Activated T-helper 1 cell treated with anti-CD3 and anti-CD28 coated beads, Interleukin-2, amount 50 U/mL, for 16 hours (primary cell): ENCODE measurements around the gene S1PR3.

ENCODE experiments used
- DNase-seq, 2 donors: peaks; one replicate each; pipeline ENCODE4 v3.0.0-alpha.2; 2020; ENCODE audit warnings: low read depth in 1 of 2, low spot score in 1 of 2

S1PR3 gene

GRCh38 chr9:88968799-88969198 is 22.5 kb upstream of the S1PR3 start:
- DNase-seq: no peak

DNA sequence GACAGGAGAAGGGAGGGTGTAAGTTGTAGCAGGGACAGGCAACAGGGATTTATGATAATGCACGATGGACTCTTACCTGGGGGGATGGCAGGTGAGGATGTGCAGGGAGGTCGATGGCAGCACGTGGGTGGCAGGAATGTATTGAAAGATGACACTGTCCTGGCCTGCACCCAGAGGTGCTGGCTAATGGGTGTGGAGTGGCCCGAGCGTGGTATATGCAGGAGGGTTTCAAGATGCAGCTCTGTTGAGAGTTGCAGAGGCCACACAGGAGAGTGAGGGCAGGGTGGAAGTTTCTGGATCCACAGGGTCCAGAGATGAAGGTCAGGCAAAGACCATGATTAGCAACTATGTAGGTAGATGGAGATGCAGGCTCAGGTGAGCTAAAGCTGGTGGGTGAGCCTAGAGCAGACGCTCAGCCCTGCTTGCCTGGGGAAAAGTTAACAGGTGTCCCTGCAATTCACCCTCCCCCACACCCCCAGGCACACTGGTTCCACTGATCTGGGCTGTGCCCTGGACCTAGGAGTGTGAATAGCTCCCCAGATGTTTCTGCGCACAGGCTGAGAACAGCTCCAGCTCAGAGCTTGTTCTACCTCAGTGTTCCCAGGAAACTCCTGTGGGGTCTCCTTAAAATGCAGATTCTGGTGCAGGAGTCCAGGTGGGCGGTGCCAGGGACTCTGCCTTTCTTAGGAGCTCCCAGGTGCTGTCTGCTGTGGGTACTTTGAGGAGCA is 21.5 kb upstream of the S1PR3 start:
- DNase-seq: no peak

- DNase-seq: no peak
These were observed 19.9 kb upstream of the S1PR3 start for GRCh38 chr9:88971131-88971960.

DNA sequence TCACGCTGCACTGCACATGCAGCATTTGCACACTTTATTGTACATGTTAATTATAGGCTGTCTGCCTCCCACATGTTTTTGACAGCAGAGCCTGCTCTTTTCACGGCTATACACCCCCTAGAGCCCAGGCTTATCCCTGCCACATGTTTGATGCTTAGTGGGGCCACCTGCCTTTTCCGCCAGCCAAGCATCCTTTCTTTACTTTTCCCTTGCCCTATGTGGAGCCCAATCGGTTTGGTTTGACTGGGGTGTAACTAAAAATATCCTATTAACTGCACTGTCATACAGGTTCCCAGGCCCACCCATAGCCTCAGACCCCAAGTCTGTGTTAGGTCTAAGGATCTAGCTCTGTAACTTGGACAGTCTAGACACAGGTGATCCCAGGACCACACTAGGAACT is 18.9 kb upstream of the S1PR3 start:
- no peak for DNase-seq

- DNase-seq: no peak
These were observed 17.8 kb upstream of the S1PR3 start for GRCh38 chr9:88973281-88974045.

- no peak for DNase-seq
These were observed 16.6 kb upstream of the S1PR3 start for GRCh38 chr9:88974641-88975040.

- DNase-seq: no peak
These were observed 15.0 kb upstream of the S1PR3 start for GRCh38 chr9:88975966-88976889.

DNA sequence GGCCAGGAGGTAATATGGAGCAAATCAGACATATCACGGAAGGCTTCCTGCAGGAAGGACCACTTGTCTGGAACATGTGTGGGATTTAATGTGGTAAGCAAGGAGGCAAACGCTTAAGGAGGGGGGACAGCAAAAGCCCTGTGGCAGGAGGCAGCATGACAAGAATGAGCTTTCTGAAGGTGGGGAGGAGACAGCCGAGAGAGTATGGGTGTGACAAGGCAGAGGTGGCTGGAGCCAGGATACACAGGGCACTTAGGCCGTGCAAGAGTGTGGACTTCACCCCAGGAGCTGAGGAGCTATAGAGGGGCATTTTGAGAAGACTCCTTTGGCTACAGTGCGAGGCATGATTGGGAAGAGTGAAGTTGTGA is 14.4 kb upstream of the S1PR3 start:
- DNase-seq: no peak

- DNase-seq: no peak
These were observed 13.2 kb upstream of the S1PR3 start for GRCh38 chr9:88978034-88978433.

- no peak for DNase-seq
These were observed 12.2 kb upstream of the S1PR3 start for GRCh38 chr9:88979021-88979420.

DNA sequence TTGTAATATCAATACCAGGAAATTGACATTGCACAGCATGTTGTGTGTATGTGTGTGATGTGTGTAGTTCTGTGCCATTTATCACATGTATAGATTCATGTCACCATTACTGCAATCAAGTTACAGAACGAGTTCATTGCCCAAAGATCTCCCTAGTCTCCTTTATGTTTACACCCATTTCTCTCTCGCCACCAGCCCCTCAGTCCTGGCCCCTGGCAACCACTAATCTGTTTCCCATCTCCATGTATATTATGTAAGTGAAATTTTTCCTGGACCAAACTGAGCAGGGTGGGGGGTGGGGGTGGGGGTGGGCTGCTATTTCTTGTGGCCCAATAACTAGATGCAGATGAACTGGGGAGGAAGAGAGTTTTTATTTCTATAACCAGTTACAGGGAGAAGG is 11.5 kb upstream of the S1PR3 start:
- DNase-seq: no peak

GRCh38 chr9:88980740-88981203 is 10.5 kb upstream of the S1PR3 start:
- DNase-seq: no peak

GRCh38 chr9:88983865-88984542 is 7.3 kb upstream of the S1PR3 start:
- no peak for DNase-seq

DNA sequence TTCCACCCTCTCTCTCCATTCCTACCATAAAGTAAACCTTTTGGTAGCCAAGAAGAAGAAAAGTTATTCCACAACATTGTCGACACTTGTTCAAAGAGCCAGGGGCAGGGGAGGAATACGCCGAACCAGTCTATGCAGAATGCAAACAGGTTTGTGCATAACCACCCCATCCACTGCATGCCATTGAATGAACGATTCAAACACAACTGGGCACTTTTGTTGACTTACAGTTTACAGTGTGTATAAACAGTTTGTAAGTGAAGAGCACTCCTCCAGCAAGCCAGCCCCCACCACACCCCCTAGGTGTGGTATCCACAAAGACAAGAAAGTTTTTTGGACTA is 6.8 kb upstream of the S1PR3 start:
- no peak for DNase-seq

DNA sequence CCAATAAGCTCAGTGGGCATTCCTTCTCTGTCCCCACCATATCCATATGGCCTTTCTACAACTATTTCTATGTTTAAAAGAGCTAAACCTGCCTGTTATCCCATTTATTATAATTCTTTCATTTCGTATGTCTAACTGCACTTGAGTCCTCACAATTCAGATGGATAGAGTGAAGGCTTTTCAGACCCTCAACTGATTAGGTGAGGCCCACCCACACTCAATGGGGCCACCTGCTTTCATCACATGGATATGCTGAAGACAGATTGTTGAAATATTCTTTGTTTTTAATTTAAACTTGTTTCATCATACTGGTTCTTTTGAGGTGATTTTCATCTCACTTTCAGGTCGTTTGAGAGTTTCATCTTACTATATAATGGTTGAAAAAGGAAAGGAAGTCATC is 5.7 kb upstream of the S1PR3 start:
- no peak for DNase-seq

GRCh38 chr9:88986776-88987175 is 4.5 kb upstream of the S1PR3 start:
- no peak for DNase-seq

DNA sequence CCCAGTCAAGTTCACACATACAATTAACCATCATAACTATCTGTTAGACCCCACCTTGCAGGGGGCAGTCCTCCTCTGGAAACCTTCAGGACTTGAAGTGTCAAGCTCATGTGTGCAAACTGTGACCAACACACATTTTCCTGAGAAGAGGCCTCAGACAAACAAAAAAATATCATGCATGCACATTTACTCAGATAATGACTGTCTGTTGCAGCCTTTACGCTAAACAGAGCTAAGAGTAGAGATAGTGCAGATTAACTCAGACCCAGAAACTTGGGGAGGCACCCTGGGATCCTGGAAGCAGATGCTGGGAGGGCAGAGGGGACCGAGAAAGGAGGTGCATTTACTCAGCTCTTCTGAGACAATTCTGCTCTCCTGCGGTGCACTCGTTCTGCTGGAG is 3.6 kb upstream of the S1PR3 start:
- DNase-seq: no peak

- DNase-seq: no peak
These were observed 2.2 kb upstream of the S1PR3 start for GRCh38 chr9:88988796-88989641.

DNA sequence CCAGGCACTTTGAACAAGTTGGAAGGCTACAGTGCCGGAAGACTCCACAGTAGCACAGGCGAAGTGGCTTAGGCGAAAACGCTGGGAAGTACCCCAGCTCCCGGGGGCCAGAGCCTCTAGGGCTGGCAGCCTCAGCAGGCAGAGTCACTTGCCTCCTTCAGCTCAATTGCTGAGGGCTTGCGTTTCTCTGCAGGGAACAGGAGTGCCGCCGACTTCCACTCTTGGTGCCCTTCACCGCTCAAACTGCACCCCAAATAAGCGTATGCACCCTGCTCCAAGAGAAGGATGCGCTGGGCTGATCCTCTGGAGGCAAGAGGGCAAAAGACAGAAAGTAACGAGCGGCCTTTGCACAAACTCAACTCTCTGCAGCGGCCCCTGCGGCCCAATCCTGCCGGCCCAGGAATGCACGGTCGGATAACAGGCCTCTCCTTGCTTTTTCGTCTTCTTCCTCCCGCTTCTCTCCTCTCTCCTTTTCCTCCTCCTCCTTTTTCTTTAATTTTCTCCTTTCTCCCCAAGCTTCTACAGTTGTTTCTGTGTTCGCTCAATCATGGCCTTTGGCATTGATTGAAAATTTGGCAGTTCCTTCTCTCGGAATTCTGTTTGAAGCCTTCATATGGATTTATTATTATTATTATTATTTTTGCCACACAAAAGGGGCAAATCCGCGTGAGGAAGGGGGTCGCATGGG is 1.1 kb upstream of the S1PR3 start:
- no peak for DNase-seq
